GM12878 (cell line): Measurements from ENCODE around the gene PCSK6. TPM values are rescaled to one million over a fixed set of nuclear protein-coding genes. Genes with fewer than 3 reads are reported as not detected.

Experiments
- BACH1 ChIP-seq: fragments of 450-650 bp; IDR thresholded peaks from 2 replicates; pipeline ENCODE4 v1.6.1; 2017; ENCODE audit warnings: mild to moderate bottlenecking, borderline replicate concordance
- BHLHE40 ChIP-seq, 2 experiments: fragments of 450-650 bp in 1 of 2; IDR thresholded peaks; 2 replicates each; pipeline ENCODE4 v1.6.1; 2011 to 2017; ENCODE audit warnings: low read depth in 2 of 2, borderline replicate concordance in 1 of 2, improper control_type of control experiment in 1 of 2, low read length in 1 of 2, mild to moderate bottlenecking in 1 of 2
- CHD1 ChIP-seq: IDR thresholded peaks from 2 replicates; pipeline ENCODE4 v1.6.1; 2012; ENCODE audit warnings: low read depth, low read length, improper control_type of control experiment
- FOS ChIP-seq: IDR thresholded peaks from 3 replicates; pipeline ENCODE4 v1.6.1; 2011; ENCODE audit warnings: borderline replicate concordance; ENCODE audit not compliant: insufficient read length; ENCODE audit errors: extremely low read depth
- HCFC1 ChIP-seq: fragments of 150-350 bp; IDR thresholded peaks from 2 replicates; pipeline ENCODE4 v1.6.1; 2014; ENCODE audit warnings: low read length
- KLF5 ChIP-seq: fragments of 450-650 bp; IDR thresholded peaks from 2 replicates; pipeline ENCODE4 v1.6.1; 2014; ENCODE audit warnings: mild to moderate bottlenecking; ENCODE audit not compliant: partially characterized antibody
- NFXL1 ChIP-seq: fragments of 450-650 bp; IDR thresholded peaks from 2 replicates; pipeline ENCODE4 v1.6.1; 2017; ENCODE audit warnings: antibody characterized with exemption, mild to moderate bottlenecking, borderline replicate concordance
- NR2C1 ChIP-seq: fragments of 450-650 bp; IDR thresholded peaks from 2 replicates; pipeline ENCODE4 v1.6.1; 2017; ENCODE audit warnings: antibody characterized with exemption, mild to moderate bottlenecking, moderate library complexity
- POU2F2 ChIP-seq: IDR thresholded peaks from 3 replicates; pipeline ENCODE4 v1.6.1; 2011; ENCODE audit warnings: low read depth, mild to moderate bottlenecking, low read length, borderline replicate concordance
- RAD21 ChIP-seq: IDR thresholded peaks from 2 replicates; pipeline ENCODE4 v1.6.1; 2011; ENCODE audit warnings: mild to moderate bottlenecking, low read depth, low read length, moderate library complexity; ENCODE audit not compliant: insufficient read depth
- SP1 ChIP-seq: IDR thresholded peaks from one replicate; pipeline ENCODE4 v1.6.1; 2011; ENCODE audit warnings: low read depth, low read length
- SPI1 ChIP-seq: IDR thresholded peaks from 2 replicates; pipeline ENCODE4 v1.6.1; 2011; ENCODE audit warnings: low read depth, mild to moderate bottlenecking, low read length, moderate library complexity, borderline replicate concordance; ENCODE audit not compliant: insufficient read depth
- SREBF2 ChIP-seq: IDR thresholded peaks from 2 replicates; pipeline ENCODE4 v1.6.1; 2012; ENCODE audit warnings: mild to moderate bottlenecking, low read length
- ZNF217 ChIP-seq: fragments of 450-650 bp; IDR thresholded peaks from 2 replicates; pipeline ENCODE4 v1.6.1; 2017; ENCODE audit warnings: antibody characterized with exemption, mild to moderate bottlenecking
- polyA plus RNA-seq, 11 experiments: library from polyadenylated mRNA; depleted of rRNA in 4 of 11; unstranded in 6 of 11; stranded (reverse) in 5 of 11; fragments of >200 nt; fragmentation: Nextera tagmentation in 4 of 11; fragmentation: Illumina TruSeq in 1 of 11; extraction: Ambion mirVana in 4 of 11; extraction: Trizol in 1 of 11; gene quantifications; 1 replicate in 1 of 11; 2 replicates in 10 of 11; pipeline versions ENCODE4 v1.2.1 to v1.2.3, GENCODE V29; 2011 to 2016; ENCODE audit warnings: inconsistent platforms in 2 of 11, missing spikeins in 2 of 11, low read depth in 1 of 11
- total RNA-seq, 4 experiments: library from RNA; depleted of rRNA in 3 of 4; stranded (reverse); fragments of >200 nt in 3 of 4; fragmentation: Illumina TruSeq in 1 of 4; extraction: Trizol in 1 of 4; gene quantifications; 2 replicates each; pipeline versions ENCODE4 v1.2.1 to v1.2.3, GENCODE V29; 2013 to 2021
- TF ChIP-seq, protein P1 (sequence below): fragments of 450-650 bp; IDR thresholded peaks from 2 replicates; pipeline ENCODE4 v1.6.1; 2017; ENCODE audit warnings: antibody characterized with exemption, mild to moderate bottlenecking, moderate library complexity
- TF ChIP-seq, protein P2 (sequence below): IDR thresholded peaks from 2 replicates; pipeline ENCODE4 v1.6.1; 2012; ENCODE audit warnings: improper control_type of control experiment, low read depth, low read length; ENCODE audit not compliant: insufficient replicate concordance
- TF ChIP-seq, protein P3 (sequence below): fragments of 450-650 bp; formaldehyde crosslinking; IDR thresholded peaks from 2 replicates; pipeline ENCODE4 v1.4.0; 2020; ENCODE audit warnings: mild to moderate bottlenecking, moderate library complexity

PCSK6 gene
- total and polyA plus RNA-seq, 10 of the 15 experiments (the other 5 are each of a cell fraction or from before 2014, with no cell fraction given) = 0.19 to 0.67 (median 0.25) TPM; not detected in 4

DNA sequence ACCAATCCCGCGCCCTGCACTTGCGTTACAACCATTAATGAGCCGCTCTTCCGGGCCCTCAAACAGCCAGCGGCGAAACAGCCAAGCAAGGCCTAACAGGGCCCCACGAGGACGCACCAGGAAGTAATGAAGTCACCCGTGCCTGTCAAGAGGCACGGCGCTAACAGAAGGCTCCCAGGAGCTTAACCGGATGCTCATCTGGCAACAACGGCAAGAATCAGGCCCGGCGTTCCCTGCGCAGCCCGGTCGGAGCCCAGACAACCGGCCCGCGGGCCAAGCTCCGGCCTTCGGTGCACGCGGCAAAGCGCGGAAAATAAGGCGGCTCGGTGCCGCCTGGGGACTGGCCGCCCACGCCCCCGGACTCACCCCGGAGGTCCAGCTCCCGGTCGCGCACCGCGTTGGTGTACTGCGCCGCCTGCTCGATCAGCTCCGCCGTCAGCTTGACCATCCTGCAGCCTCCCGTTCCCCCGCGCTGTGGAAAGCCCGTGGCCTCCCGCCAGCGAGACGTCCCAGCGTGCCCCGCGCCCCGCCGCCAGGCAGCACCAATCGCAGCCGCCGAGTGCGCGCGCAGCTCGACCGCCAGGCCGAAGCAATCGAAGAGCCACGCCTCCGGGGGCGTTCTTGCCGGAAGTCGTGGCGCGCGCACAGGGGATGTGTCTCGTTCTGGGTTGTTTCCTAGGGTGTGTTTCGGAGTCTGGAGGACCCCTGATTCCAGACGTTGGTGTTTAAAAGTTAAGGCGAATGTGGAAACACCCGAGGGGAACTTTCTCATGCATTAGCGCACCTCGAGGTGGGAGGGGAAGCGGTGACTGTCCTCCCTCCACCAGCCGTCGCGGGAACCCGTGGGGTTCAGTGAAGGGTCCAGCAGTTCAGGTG is 194.5 kb downstream of the PCSK6 start, which contains the start of gene SNRPA1 (continued):
- TF ChIP-seq, protein P1, sequence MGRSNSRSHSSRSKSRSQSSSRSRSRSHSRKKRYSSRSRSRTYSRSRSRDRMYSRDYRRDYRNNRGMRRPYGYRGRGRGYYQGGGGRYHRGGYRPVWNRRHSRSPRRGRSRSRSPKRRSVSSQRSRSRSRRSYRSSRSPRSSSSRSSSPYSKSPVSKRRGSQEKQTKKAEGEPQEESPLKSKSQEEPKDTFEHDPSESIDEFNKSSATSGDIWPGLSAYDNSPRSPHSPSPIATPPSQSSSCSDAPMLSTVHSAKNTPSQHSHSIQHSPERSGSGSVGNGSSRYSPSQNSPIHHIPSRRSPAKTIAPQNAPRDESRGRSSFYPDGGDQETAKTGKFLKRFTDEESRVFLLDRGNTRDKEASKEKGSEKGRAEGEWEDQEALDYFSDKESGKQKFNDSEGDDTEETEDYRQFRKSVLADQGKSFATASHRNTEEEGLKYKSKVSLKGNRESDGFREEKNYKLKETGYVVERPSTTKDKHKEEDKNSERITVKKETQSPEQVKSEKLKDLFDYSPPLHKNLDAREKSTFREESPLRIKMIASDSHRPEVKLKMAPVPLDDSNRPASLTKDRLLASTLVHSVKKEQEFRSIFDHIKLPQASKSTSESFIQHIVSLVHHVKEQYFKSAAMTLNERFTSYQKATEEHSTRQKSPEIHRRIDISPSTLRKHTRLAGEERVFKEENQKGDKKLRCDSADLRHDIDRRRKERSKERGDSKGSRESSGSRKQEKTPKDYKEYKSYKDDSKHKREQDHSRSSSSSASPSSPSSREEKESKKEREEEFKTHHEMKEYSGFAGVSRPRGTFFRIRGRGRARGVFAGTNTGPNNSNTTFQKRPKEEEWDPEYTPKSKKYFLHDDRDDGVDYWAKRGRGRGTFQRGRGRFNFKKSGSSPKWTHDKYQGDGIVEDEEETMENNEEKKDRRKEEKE = no peak
- peak; percentile 91 for TF ChIP-seq KLF5
- TF ChIP-seq SPI1 = no peak
- peak; percentile 71; the same call in 1 of the 2 replicates for TF ChIP-seq BACH1
- peak; percentile 79 for TF ChIP-seq HCFC1
- TF ChIP-seq POU2F2 = no peak; the same call in 2 of the 3 replicates
- TF ChIP-seq SP1 = peak; percentile 79
- TF ChIP-seq FOS = no peak
- TF ChIP-seq RAD21 = no peak
- no peak for TF ChIP-seq ZNF217
- TF ChIP-seq, protein P2, sequence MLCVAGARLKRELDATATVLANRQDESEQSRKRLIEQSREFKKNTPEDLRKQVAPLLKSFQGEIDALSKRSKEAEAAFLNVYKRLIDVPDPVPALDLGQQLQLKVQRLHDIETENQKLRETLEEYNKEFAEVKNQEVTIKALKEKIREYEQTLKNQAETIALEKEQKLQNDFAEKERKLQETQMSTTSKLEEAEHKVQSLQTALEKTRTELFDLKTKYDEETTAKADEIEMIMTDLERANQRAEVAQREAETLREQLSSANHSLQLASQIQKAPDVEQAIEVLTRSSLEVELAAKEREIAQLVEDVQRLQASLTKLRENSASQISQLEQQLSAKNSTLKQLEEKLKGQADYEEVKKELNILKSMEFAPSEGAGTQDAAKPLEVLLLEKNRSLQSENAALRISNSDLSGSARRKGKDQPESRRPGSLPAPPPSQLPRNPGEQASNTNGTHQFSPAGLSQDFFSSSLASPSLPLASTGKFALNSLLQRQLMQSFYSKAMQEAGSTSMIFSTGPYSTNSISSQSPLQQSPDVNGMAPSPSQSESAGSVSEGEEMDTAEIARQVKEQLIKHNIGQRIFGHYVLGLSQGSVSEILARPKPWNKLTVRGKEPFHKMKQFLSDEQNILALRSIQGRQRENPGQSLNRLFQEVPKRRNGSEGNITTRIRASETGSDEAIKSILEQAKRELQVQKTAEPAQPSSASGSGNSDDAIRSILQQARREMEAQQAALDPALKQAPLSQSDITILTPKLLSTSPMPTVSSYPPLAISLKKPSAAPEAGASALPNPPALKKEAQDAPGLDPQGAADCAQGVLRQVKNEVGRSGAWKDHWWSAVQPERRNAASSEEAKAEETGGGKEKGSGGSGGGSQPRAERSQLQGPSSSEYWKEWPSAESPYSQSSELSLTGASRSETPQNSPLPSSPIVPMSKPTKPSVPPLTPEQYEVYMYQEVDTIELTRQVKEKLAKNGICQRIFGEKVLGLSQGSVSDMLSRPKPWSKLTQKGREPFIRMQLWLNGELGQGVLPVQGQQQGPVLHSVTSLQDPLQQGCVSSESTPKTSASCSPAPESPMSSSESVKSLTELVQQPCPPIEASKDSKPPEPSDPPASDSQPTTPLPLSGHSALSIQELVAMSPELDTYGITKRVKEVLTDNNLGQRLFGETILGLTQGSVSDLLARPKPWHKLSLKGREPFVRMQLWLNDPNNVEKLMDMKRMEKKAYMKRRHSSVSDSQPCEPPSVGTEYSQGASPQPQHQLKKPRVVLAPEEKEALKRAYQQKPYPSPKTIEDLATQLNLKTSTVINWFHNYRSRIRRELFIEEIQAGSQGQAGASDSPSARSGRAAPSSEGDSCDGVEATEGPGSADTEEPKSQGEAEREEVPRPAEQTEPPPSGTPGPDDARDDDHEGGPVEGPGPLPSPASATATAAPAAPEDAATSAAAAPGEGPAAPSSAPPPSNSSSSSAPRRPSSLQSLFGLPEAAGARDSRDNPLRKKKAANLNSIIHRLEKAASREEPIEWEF = peak; percentile 94
- TF ChIP-seq CHD1 = no peak
- TF ChIP-seq BHLHE40 (IDR thresholded peaks at IDR 0.05; ENCODE audit: borderline replicate concordance in 1 of 2, low read depth in 2 of 2, low read length in 1 of 2) = peak; percentile 59 to 79; a peak in 3 of 4 replicates
- TF ChIP-seq NFXL1 = no peak
- peak; percentile 21; the same call in 1 of the 2 replicates for TF ChIP-seq NR2C1
- TF ChIP-seq, protein P3, sequence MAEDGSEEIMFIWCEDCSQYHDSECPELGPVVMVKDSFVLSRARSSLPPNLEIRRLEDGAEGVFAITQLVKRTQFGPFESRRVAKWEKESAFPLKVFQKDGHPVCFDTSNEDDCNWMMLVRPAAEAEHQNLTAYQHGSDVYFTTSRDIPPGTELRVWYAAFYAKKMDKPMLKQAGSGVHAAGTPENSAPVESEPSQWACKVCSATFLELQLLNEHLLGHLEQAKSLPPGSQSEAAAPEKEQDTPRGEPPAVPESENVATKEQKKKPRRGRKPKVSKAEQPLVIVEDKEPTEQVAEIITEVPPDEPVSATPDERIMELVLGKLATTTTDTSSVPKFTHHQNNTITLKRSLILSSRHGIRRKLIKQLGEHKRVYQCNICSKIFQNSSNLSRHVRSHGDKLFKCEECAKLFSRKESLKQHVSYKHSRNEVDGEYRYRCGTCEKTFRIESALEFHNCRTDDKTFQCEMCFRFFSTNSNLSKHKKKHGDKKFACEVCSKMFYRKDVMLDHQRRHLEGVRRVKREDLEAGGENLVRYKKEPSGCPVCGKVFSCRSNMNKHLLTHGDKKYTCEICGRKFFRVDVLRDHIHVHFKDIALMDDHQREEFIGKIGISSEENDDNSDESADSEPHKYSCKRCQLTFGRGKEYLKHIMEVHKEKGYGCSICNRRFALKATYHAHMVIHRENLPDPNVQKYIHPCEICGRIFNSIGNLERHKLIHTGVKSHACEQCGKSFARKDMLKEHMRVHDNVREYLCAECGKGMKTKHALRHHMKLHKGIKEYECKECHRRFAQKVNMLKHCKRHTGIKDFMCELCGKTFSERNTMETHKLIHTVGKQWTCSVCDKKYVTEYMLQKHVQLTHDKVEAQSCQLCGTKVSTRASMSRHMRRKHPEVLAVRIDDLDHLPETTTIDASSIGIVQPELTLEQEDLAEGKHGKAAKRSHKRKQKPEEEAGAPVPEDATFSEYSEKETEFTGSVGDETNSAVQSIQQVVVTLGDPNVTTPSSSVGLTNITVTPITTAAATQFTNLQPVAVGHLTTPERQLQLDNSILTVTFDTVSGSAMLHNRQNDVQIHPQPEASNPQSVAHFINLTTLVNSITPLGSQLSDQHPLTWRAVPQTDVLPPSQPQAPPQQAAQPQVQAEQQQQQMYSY (CRISPR knock-in tag) = no peak
- no peak for TF ChIP-seq SREBF2
